ENCODE measurements around the gene TNXB.

GRCh38 chr6:32152769-32153563 lies 43.8 kb upstream of the TNXB start:
- TF ChIP-seq, protein P1, sequence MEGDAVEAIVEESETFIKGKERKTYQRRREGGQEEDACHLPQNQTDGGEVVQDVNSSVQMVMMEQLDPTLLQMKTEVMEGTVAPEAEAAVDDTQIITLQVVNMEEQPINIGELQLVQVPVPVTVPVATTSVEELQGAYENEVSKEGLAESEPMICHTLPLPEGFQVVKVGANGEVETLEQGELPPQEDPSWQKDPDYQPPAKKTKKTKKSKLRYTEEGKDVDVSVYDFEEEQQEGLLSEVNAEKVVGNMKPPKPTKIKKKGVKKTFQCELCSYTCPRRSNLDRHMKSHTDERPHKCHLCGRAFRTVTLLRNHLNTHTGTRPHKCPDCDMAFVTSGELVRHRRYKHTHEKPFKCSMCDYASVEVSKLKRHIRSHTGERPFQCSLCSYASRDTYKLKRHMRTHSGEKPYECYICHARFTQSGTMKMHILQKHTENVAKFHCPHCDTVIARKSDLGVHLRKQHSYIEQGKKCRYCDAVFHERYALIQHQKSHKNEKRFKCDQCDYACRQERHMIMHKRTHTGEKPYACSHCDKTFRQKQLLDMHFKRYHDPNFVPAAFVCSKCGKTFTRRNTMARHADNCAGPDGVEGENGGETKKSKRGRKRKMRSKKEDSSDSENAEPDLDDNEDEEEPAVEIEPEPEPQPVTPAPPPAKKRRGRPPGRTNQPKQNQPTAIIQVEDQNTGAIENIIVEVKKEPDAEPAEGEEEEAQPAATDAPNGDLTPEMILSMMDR (IDR thresholded peaks at IDR 0.05), result no peak
- no peak for TF ChIP-seq POLR2A (IDR thresholded peaks at IDR 0.05)
